Measurements from ENCODE around the gene SPECC1L. TPM values are rescaled to one million over a fixed set of nuclear protein-coding genes. Genes with fewer than 3 reads are reported as not detected.

Gene SPECC1L
- total RNA-seq, 2 donors from 2014 or later, result 61.9 to 69.1 TPM

DNA sequence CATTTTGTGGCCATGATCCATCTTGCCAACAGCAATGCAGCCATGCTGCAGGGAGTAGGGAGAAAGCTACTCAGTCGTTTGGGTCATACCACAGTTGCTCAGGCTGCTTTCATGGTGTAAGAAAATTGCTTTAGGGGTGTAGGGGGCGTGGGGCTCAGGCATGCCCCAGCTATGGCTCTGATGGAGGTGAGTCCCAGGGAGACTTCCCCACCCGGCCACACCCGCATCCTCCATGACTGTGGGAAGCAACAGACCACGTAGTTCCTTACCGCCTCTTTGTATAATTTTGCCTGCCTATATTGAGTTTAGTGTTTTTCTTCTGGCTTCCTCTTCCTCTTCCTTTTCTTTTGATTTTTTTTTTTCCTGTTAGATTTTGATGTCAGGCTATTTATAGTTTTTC lies 58.8 kb downstream of the SPECC1L start:
- Mint-ChIP-seq H3K27ac (no peak overlapping the region), H3K36me3 (ENCODE audit: low read depth) (peaks cover 40% of the 10 kb centered on the region), H3K9me3 (no peaks in the 10 kb centered on the region), H3K27me3 (ENCODE audit: insufficient read depth) (no peaks in the 10 kb centered on the region), H3K4me1 (peaks cover 21% of the 10 kb centered on the region), H3K4me3 (no peak overlapping the region)
- no peaks in the 10 kb centered on the region for H3K27me3 ChIP-seq (ENCODE audit: control insufficient read depth, insufficient read depth, low read length, poor library complexity, severe bottlenecking)
- H3K9me3 ChIP-seq (ENCODE audit: control insufficient read depth, low read length), result no peaks in the 10 kb centered on the region
- 94 to 96% methylated on average over 5 to 6 of the region's 6 CpGs for WGBS, 2 experiments (ENCODE audit: insufficient coverage in 1 of 2, insufficient read length in 1 of 2)
- no peak overlapping the region for H3K9ac ChIP-seq (ENCODE audit: extremely low read depth, low read length, poor library complexity, severe bottlenecking)
- H3K4me1 ChIP-seq (ENCODE audit: control insufficient read depth, insufficient read depth, low read length), result no peaks in the 10 kb centered on the region
- DNase-seq, result no peak
- no peak for TF ChIP-seq CTCF (conservative IDR thresholded peaks at IDR 0.05)
- no peak overlapping the region for H3K27ac ChIP-seq (ENCODE audit: low read depth, low read length)
- H3K36me3 ChIP-seq (ENCODE audit: control insufficient read depth, insufficient read depth, low read length), result peaks cover 57% of the 10 kb centered on the region
- no peak overlapping the region for H3K4me3 ChIP-seq (ENCODE audit: low read length)

DNA sequence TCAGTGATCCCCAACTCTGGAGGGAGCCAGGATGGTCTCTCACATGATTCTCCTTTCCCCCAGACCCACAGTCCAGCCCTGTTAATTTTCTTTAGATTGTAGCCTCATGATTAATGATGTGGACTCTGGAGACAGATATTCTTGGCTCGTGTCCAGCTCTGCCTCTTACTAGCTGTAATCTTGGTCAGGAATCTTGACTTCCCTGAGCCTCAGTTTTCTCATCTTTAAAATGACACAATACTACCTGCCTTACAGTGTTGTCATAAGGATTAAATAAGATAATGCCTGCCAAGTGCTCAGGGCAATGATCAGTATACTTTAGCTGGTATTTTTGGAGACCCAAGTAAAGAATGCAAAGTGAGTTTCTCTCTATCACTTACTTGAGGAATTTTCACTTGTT lies 60.0 kb downstream of the SPECC1L start:
- no peaks in the 10 kb centered on the region for H3K4me1 ChIP-seq (ENCODE audit: control insufficient read depth, insufficient read depth, low read length)
- peaks cover 47% of the 10 kb centered on the region for H3K36me3 Mint-ChIP-seq (ENCODE audit: low read depth)
- no peak overlapping the region for H3K4me3 ChIP-seq (ENCODE audit: low read length)
- H3K27me3 Mint-ChIP-seq (ENCODE audit: insufficient read depth), result no peaks in the 10 kb centered on the region
- peaks cover 63% of the 10 kb centered on the region for H3K36me3 ChIP-seq (ENCODE audit: control insufficient read depth, insufficient read depth, low read length)
- H3K9ac ChIP-seq (ENCODE audit: extremely low read depth, low read length, poor library complexity, severe bottlenecking), result no peak overlapping the region
- TF ChIP-seq CTCF (conservative IDR thresholded peaks at IDR 0.05), result no peak
- no peaks in the 10 kb centered on the region for H3K9me3 ChIP-seq (ENCODE audit: control insufficient read depth, low read length)
- H3K9me3 Mint-ChIP-seq, result no peaks in the 10 kb centered on the region
- H3K27ac ChIP-seq (ENCODE audit: low read depth, low read length), result no peak overlapping the region
- 85 to 100% methylated on average over 1 of the region's 1 CpG for WGBS, 2 experiments (ENCODE audit: insufficient coverage in 1 of 2, insufficient read length in 1 of 2)
- no peak overlapping the region for H3K27ac Mint-ChIP-seq
- H3K4me1 Mint-ChIP-seq, result peaks cover 16% of the 10 kb centered on the region
- no peaks in the 10 kb centered on the region for H3K27me3 ChIP-seq (ENCODE audit: control insufficient read depth, insufficient read depth, low read length, poor library complexity, severe bottlenecking)
- no peak for DNase-seq
- no peak overlapping the region for H3K4me3 Mint-ChIP-seq

GRCh38 chr22:24331468-24332440 lies 61.1 kb downstream of the SPECC1L start:
- no peaks in the 10 kb centered on the region for H3K9me3 ChIP-seq (ENCODE audit: control insufficient read depth, low read length)
- no peaks in the 10 kb centered on the region for H3K27me3 Mint-ChIP-seq (ENCODE audit: insufficient read depth)
- no peak overlapping the region for H3K27ac Mint-ChIP-seq
- H3K27me3 ChIP-seq (ENCODE audit: control insufficient read depth, insufficient read depth, low read length, poor library complexity, severe bottlenecking), result no peaks in the 10 kb centered on the region
- H3K36me3 Mint-ChIP-seq (ENCODE audit: low read depth), result peaks cover 44% of the 10 kb centered on the region
- peaks cover 8% of the 10 kb centered on the region for H3K4me1 Mint-ChIP-seq
- no peaks in the 10 kb centered on the region for H3K4me1 ChIP-seq (ENCODE audit: control insufficient read depth, insufficient read depth, low read length)
- no peak overlapping the region for H3K4me3 Mint-ChIP-seq
- no peak for TF ChIP-seq CTCF (conservative IDR thresholded peaks at IDR 0.05)
- 91 to 97% methylated on average over 3 of the region's 3 CpGs for WGBS, 2 experiments (ENCODE audit: insufficient coverage in 1 of 2, insufficient read length in 1 of 2)
- H3K9me3 Mint-ChIP-seq, result no peaks in the 10 kb centered on the region
- peaks cover 61% of the 10 kb centered on the region for H3K36me3 ChIP-seq (ENCODE audit: control insufficient read depth, insufficient read depth, low read length)
- H3K4me3 ChIP-seq (ENCODE audit: low read length), result no peak overlapping the region
- DNase-seq, result no peak
- H3K9ac ChIP-seq (ENCODE audit: extremely low read depth, low read length, poor library complexity, severe bottlenecking), result no peak overlapping the region
- no peak overlapping the region for H3K27ac ChIP-seq (ENCODE audit: low read depth, low read length)
